Measurements from ENCODE around the gene STX7.

- no peak for TF ChIP-seq POLR2A (IDR thresholded peaks at IDR 0.05)
- TF ChIP-seq CTCF (IDR thresholded peaks at IDR 0.05), result no peak
Observed at GRCh38 chr6:132475925-132476324, 37.0 kb downstream of the STX7 start.
